Left cardiac atrium (tissue), 4 donors: Measurements from ENCODE around the gene C19orf73. TPM values are rescaled to one million over a fixed set of nuclear protein-coding genes. Genes with fewer than 3 reads are reported as not detected.
"Not testable (repeated sequence)": the region's sequence is repeated elsewhere in the genome, so short reads cannot be mapped to it uniquely, and the experiment has no call there.

Experiments used
- ATAC-seq, 2 donors: fragments of 200-7000 bp; cut with Tn5 transposase; one replicate each; pipeline ENCODE4 v1.9.1; 2020; ENCODE audit warnings: mild to moderate bottlenecking in 2 of 2, moderate library complexity in 2 of 2
- DNase-seq: peaks from one replicate; pipeline ENCODE4 v3.0.0-alpha.2; 2020
- intact Hi-C, 2 donors: fragments of 100-400 bp; cut with DNase I; formaldehyde crosslinking; loops; one replicate each; pipeline versions ENCODE4 v1.14.1 to v1.15.1; 2022 to 2023
- total RNA-seq, 2 donors: library from RNA; stranded (reverse); fragmentation: NEBNext Ultra II Directional; extraction: Animal tissue kit (Norgen Biotek cat#: 25700); gene quantifications; one replicate each; pipeline ENCODE4 v1.2.1, GENCODE V29; 2021
- donor health status: DM: no; HTN: yes; CAD: no.
- donor health status: DM: no; HTN: yes; CAD: no; lungs with severe emphysema.
- donor health status: DM: yes; HTN: yes; CAD: no.
- donor health status: Dilated cardiomyopathy.

Gene C19orf73
- total RNA-seq, 2 donors from 2014 or later: 0.47 to 1.6 TPM

DNA sequence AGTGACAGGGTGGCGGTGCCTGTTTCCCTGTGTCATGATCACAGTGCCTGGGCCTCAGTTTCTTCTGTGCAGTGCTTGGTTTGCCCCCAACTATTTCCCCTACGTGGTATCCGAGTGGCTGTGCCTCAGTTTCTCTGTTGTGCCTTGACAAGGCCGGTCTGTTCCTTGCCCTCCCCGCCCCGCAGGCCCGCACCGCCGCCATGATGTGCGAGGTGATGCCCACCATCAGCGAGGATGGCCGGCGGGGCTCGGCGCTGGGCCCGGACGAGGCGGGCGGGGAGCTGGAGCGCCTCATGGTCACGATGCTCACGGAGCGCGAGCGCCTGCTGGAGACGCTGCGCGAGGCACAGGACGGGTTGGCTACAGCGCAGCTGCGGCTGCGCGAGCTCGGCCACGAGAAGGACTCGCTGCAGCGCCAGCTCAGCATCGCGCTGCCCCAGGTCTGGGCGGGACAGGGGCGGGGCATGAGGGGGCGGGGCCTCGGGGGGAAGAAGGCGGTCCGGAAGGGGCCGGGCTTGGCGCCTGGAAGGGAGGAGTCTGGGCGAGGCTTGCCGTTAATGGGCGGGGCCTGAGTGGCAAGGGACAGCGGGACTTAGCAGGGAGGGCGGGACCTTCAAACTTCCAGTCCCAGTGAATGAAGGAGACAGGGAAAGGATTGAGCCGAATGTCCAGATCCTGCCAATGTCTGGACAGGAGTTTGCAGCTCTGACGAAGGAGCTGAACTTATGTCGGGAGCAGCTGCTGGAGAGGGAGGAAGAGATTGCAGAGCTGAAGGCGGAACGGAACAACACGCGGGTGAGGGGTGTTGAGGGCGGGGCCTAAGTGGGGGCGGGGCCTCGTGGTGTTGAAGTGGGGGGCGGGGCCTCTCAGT, 9.0 kb upstream of the C19orf73 start:
- ATAC-seq: peak; percentile 99
- peak; percentile 96 for DNase-seq
- intact Hi-C loops: no loop called here

DNA sequence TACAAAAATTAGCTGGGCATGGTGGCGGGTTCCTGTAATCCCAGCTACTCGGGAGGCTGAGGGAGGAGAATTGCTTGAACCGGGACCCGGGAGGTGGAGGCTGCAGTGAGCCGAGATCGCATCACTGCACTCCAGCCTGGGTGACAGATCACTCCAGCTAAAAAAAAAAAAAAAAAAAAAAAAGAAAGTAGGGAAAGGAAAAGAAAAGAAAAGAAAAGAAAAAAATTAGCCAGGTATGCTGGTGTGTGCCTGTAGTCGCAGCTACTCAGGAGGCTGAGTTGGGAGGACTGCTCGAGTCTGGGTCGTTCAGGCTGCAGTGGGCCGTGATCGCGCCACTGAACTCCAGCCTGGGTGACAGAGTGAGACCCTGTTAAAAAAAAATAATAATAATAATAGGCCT, 8.3 kb upstream of the C19orf73 start:
- ATAC-seq, DNase-seq, intact Hi-C loops: not testable (repeated sequence)

DNA sequence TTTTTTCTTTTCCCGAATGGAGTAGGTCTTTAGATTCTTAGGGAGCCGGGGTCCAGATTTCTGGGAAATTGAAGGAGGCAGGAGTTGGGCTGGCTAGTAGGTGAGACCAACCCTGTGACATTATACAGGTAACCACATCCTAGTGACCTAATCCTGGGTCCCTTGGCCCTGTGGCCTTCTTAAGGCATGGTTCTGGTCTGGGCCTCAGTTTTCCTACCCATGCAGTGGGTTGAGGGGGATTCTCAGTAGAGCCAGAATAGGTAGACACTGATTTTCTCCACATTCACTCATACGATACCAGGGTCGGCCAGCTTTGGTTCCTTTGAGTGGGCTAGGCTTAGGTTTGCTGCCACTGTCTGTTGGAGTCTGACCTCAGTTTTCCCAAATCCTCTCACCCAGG, 7.6 kb upstream of the C19orf73 start:
- ATAC-seq (no peak), DNase-seq (no peak)
- intact Hi-C loops: no loop called here

DNA sequence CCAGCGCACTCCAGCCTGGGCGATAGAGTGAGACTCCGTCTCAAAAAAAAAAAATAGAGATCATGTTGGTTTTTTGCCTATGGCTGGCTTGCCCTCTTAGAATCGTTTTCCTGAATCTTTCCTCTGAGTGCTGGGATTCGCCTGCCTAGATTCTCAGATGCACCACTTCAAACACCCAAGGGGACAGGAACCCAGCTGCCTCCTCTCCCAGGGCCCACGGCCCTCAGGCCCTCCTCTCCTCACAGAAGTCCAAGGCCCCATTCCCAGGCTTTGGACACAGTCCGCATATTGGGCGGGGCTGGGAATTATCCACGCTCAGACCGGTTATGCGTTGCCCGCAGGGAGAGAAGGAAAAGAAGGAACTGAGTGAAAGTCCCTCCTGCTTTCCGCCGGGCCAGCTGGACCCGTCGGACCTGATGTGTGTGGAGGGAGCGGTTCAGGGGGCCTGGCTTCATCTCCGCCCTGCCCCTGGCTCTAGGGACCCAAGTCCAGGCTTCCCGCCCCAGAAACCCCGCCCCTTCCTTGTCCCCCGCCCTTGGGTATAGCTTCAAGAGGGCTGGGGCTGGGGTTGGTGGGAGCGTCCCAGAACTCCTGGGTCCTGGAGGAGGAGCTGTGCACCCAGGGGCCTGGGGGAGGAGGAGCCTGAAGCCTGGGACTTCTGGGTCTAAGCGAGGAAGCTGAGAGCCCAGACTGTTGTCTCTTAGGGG, 6.2 kb upstream of the C19orf73 start:
- ATAC-seq (no peak), DNase-seq (no peak)
- intact Hi-C loops: no loop called here

DNA sequence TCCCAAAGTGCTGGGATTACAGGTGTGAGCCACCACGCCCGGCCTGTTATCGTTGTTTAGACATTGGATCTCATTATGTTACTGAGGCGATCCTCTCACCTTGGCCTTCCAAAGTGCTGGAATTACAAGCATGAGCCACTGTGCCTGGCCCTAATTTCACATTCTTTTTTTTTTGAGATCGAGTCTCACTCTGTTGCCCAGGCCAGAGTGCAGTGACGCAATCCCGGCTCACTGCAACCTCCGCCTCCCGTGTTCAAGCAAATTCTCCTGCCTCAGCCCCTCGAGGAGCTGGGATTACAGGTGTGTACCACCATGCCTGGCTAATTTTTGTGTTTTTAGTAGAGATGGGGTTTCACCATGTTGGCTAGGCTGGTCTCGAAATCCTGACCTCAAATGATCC, 4.3 kb upstream of the C19orf73 start:
- DNase-seq, ATAC-seq, intact Hi-C loops: not testable (repeated sequence)

DNA sequence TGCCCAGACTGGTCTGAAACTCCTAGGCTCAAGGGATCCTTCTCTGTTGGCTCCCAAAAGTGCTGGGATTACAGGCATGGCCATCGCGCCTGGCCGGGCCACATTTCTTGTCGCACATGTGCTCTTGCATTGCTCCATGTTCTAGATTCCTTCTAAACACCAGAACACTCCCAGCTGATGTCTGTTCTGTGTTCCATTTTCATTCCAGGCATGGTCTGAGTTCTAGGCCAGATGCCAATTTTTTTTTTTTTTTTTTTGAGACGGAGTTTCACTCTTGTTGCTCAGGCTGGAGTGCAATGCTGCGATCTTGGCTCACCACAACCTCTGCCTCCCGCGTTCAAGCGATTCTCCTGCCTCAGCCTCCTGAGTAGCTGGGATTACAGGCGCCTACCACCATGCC, 2.9 kb upstream of the C19orf73 start:
- DNase-seq, intact Hi-C loops, ATAC-seq: not testable (repeated sequence)

DNA sequence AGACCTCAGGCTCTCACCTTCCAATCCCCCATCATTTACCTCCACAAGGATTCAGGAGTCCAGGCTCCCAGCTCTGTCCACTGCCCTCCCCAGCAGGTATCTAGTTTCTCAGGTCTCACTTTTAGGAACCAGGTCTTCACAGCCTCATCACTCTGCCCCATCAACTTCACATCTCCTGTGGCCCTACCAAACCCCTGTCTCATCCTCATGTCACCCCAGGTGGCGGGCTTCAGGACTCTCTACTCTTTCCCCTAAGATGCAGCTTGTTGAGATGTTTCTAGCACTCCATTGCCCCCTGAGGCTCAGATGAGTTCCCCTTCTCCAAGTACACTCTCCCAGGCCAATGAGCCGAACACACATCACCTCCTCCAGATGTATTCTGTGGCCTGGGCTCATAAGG, 1.9 kb upstream of the C19orf73 start:
- DNase-seq (no peak), ATAC-seq (no peak)
- intact Hi-C loops: no loop called here

DNA sequence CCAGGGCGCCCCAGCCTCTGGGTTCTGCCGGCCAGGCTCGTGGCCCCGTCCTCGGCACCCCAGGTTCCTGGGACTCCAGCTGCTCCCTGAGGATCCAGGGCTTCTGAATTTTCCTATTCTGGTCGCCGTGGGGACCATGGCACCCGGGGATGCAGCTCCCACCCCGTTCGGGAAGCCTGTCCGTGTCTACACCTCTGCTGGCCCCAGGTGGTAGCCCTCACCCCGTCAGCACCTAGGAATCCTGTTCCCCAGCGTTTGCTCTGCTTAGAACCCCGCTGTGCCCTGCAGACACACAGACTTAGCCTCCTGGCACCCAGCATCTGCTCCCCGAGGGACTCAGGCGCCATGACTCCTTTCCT, 1.4 kb upstream of the C19orf73 start:
- no peak for ATAC-seq
- intact Hi-C loops: no loop called here
- DNase-seq: no peak

DNA sequence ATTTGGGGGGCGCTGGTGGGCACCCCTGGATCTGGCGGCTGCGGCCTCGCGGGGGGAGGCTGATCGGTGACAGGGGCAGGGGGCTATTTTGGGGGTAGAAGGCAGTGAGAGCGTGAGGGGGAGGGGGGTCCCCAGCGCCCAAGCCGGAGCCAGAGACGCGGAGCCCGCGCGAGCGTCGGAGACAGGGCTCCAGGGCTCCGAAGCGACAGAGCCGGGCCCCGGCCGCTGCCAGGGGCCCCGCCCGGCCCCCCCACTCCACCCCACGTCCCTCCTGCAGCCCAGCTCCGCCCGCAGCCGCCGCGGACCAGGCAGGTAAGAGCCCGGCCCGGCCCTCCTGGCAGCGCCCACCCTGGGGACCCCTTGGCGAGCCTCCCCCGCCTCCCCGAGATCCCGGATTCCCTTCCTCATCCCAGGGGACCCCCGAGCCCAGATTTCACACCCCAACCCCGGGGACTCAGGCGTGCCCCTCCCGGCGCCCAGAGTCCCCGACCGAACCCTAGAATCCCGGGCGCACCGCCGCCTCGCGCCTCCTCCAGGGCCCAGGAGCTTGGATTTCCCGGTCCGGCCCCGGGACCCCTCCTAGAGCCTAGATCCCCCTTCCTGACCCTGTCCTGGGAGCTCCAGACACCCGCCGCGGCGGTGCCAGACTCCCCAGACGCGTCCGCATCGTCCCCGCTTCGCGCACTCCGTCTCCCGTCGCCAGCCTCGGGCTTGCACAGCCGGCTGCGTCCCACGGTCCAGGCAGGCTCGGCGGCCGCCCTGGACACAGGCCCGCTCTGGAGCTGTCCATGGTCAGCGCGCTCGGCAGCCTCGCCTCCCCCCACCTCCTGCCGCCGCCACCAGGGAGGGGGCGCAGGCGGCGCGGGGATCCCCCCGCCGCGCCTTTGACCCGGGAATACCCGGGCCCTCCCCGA, 725 bp upstream of the C19orf73 start, which contains the start of gene PPFIA3:
TSS of gene PPFIA3 (plus strand) at position 134 of the 914 bp plus-strand sequence. CDS start 8,330 bp downstream, outside the sequence.
- peak; percentile 66 to 70 for ATAC-seq
- DNase-seq: peak; percentile 79

DNA sequence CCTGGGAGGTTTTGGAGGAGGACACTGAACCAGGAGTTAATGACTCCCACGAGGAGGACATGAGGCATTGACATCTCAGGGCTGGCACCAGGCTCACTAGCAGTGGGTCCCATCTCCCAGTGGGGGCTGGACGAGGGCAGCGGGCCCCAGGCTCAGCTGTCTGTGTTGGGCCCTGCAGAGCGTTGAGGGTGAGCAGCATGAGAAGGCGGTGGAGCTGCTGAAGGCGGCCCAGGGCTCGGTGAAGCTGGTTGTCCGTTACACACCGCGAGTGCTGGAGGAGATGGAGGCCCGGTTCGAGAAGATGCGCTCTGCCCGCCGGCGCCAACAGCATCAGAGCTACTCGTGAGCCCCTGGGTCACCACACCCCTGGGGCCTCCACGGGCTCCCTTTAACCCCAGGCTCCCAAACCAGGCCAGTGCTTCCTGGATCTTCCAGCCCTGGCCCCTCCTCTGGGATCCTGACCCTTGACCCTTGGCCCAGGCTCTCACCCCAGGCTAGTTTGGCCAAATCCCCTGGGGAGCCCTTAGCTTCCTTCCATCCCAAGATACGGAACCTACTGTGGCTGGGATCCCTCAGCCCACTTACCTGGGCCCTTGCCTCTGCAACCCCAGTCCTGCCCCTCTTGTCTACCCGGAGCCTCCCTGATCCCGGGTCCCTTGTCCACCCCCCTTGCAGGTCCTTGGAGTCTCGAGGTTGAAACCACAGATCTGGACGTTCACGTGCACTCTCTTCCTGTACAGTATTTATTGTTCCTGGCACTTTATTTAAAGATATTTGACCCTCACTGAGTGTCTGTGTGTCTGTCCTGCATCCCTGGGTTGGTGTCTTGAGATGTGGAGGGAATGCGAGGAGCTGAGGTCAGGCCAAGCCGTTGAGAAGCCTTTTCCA, 1.0 kb downstream of the C19orf73 start:
- ATAC-seq: no peak

More for the DNA sequence above, 725 bp upstream of the C19orf73 start, which contains the start of gene PPFIA3:
- intact Hi-C loops: no loop called here

DNA sequence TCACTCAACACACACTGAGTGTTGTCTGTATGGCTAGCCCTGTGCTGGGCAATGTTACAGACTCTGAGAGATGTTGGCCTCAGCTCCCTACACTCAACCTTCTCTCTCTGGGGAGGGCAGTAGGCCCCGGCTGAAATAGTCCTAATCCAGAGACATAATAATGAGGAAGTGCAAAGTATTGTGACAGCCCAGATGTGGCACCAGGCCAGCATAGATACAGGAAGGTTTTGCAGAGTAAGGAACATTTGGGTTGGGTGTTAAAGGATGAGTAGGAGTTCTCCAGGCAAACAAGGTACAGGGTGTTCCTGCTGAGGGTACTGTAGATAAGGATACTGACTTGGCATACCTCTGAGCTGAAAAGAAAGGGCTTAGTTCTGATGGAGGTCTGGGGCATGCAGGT, 2.4 kb downstream of the C19orf73 start:
- intact Hi-C loops: no loop called here
- DNase-seq (peak; percentile 52), ATAC-seq (no peak)

More for the DNA sequence above, 1.0 kb downstream of the C19orf73 start:
- peak; percentile 37 for DNase-seq
- intact Hi-C loops: no loop called here

DNA sequence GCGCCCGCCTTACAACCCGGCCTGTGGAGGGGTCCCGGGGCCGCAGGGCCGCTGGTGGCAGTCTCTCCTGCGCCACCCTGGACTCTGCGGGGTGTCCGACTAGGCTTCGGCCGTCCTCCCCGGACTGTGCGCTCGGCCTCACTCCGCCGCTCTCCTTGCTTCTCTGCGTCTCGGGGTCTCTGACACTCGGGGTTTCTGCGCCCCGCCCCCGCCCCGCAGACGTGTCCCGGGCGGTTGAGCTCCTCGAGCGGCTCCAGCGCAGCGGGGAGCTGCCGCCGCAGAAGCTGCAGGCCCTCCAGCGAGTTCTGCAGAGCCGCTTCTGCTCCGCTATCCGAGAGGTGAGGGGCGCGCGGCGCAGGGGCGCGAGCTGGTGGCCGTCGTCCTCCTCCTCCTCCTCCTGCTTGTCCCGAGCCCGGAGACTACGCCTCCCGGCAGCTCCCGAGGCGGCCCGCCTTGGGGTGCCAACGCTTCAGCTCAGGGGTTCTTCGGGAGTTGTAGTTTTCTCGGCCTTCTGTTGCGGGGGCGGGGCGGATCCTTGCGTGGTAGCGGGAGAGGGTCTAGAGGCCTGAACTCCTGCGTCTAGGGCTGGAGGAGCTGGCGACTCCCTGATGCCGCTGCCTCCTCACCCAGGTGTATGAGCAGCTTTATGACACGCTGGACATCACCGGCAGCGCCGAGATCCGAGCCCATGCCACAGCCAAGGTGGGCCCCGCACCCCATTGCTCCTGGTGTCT, 4.1 kb downstream of the C19orf73 start:
- intact Hi-C loops: loop anchor here in 1 of 2 donors (5.0 kb wide), 1 partner anchor 33 kb away; no protein-coding TSS in a partner anchor
- peak; percentile 12 to 45 for ATAC-seq
- DNase-seq: peak; percentile 81

DNA sequence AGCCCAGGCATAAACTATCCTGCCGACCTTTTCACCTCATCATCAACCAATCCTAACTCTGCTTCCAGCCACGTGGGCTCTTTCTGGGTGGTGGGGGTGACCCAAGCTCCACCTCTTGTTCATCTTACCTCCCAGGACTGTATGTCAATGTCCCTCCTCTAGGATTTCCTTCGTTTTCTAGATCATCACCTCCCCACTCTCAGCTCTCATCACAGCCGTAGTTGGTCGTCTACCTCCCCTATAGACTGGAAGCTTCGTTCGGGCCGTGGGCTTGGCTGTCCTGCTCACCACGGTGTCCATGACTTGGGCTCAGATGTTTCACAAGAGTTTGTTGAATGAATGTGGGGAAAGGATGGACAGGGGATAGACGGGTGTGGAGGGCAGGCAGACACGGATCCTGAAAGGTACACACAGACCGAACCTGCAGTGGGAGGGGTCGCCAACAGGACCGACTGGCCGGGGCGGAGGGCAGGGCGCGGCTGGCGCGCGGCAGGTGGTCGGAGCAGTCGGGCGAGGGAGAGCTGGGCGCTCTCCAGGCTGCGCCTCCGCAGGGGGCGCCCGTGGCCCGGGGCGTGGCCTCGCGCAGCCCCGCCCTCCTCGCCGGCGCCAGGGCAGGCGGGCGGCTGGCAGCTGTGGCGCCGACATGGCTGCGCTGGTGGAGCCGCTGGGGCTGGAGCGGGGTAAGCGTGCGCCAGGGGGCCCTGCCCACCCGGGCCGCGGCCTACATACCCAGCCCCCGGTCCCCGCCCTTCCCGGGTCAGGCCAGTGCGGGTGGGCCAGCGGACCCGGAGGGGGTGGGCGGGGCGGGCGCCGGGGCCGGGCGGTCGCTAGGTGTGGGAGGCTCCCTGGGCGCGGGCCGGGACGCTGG, 4.9 kb downstream of the C19orf73 start, which contains the start of gene LIN7B:
TSS of gene LIN7B (plus strand) at position 609 of the 868 bp plus-strand sequence. CDS start at position 644, 35 bp downstream.
- DNase-seq: peak; percentile 76
- ATAC-seq: peak; percentile 66 to 72
- intact Hi-C loops: loop anchor here in 1 of 2 donors (5.0 kb wide), 1 partner anchor 33 kb away; no protein-coding TSS in a partner anchor

DNA sequence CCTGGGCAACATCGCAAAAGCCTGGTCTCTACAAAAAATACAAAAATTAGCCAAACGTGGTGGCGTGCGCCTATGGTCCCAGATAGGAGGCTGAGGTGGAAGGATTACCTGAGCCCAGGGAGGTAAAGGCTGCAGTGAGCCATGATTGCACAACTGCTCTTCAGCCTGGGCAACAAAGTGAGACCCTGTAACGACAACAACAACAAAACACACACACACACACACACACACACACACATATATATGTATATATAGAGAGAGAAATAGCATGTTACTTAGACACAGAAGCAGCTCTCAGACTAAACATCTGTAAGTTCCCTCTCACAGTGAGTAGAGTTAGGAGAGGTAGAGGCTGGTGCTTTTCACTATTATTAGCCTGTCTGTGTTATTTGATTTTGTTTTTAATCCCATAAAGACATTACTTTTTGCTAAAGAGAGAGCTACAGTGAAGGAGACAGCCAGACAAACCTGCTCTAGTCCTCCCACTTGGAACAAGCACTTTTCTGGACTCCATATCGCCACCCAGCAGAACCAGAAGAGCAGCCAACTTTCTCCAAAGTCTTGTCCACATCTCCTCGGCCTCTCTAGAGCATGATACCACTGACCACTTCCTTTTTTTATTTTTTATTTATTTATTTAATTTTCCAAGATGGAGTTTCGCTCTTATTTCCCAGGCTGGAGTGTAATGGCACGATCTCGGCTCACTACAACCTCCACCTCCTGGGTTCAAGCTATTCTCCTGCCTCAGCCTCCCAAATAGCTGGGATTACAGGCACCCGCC, 7.5 kb downstream of the C19orf73 start:
- no peak for ATAC-seq
- intact Hi-C loops: loop anchor here in 1 of 2 donors (5.0 kb wide), 1 partner anchor 36 kb away; no protein-coding TSS in a partner anchor

DNA sequence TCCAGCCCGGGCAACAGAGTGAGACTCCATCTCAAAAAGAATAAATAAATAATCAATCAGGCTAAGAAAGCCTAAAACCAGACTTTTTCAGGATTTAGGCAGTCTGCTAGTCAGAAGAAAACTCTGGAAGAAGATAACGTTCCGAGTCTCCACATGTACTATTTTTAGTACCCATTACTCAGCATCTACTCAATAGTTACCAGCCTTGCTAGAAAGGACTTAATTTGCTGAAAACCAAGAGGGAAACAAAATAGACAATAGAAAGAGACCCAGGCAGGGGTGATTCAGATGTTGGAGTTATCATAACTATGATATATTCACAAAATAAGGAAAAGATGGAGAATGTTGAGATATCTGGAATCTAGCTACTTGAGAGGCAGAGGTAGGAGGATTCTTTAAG, 8.4 kb downstream of the C19orf73 start:
- intact Hi-C loops: loop anchor here in 1 of 2 donors (5.0 kb wide), 1 partner anchor 37 kb away; no protein-coding TSS in a partner anchor
- no peak for ATAC-seq
- DNase-seq: no peak

More for the DNA sequence above, 7.5 kb downstream of the C19orf73 start:
- DNase-seq: no peak
